HG02885 (cell line): ENCODE measurements around the gene TMEM184B.
"Not testable (repeated sequence)": the region's sequence is repeated elsewhere in the genome, so short reads cannot be mapped to it uniquely, and the experiment has no call there.

Source experiments
- ATAC-seq: cut with Tn5 transposase; IDR thresholded peaks from one replicate; pipeline ENCODE4 v1.9.1; 2021; ENCODE audit warnings: mild to moderate bottlenecking; ENCODE audit not compliant: unreplicated experiment, poor library complexity

TMEM184B gene

DNA sequence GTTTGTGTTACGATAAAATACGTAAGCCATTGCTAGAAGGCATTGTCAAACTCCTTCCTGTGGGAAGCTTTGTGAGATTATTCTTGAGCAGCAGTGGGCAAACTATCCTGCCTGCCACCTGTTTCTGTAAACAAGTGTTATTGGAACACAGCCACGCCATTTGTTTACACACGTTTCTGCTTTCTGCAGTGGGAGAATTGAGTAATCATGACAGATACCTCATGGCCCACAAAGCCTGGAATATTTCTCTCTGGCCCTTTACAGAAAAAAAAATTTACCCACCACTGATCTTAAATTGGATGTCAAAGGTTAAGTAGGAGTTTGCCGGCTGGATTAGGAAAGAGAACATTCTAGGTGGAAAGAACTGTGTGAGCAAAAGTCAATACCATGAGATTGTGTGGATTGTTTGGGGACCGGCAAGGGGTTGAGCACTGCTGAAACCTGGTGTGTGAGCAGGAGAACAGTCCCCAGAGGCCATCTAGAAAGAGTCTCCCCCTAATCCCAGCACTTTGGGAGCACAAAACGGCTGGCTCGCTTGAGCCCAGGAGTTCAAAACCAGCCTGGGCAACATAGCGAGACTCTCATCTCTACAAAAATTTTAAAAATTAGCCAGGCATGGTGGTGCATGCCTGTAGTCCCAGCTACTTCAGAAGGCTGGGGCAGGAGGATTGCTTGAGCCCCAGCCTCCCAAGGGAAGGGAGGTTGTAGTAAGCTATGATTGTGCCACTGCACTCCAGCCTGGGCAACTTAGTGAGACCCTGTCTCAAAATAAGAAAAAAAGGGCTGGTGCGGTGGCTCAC lies 85.2 kb downstream of the TMEM184B start:
- ATAC-seq, result no peak

DNA sequence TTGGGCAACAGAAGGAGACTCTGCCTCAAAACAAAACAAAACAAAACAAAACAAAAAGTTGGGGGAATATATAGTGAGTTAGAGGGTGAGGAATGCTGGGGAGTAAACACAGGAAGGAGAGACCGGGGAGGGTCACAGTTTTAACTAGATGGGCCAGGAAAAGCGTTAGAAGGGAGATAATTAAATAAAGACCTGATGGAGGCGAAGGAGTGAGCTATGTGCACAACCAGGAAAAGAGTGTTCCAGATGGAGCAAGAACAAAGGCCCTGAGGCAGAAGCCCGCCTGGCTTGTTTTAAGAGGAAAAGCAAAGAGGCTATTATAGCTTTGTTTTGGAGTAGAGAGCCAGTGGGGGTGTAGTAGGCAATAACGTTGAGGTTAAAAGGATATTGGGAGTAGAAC lies 86.4 kb downstream of the TMEM184B start:
- no peak for ATAC-seq

DNA sequence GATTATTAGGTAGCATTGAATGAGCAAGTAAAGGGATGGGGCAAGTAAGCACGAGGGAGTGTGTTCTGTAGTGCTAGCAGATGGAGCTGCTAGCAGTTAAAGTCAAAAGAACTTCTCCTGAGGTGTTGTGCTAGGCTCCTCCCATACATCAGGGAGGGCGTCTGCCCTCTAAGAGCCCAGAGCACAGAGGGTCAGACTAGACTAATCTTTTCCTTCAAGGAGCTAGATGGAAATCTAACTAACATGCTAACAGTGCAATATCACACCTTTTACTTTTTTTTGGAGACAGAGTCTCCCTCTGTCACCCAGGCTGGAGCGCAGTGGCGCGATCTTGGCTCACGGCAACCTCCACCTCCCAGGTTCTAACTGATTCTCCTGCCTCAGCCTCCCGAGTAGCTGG lies 88.0 kb downstream of the TMEM184B start:
- no peak for ATAC-seq

- ATAC-seq, result peak; percentile 87
Measured at GRCh38 chr22:38181453-38182200, 91.2 kb downstream of the TMEM184B start, which contains the start of gene PLA2G6. Gene PLA2G6, minus strand, starts transcription at chr22:38181830. Its CDS starts 12,404 bp downstream, at chr22:38169426.

- no peak for ATAC-seq
Measured at GRCh38 chr22:38180841-38181452, 91.9 kb downstream of the TMEM184B start.

GRCh38 chr22:38178605-38178937 lies 94.2 kb downstream of the TMEM184B start:
- not testable (repeated sequence) for ATAC-seq

- no peak for ATAC-seq
Measured at GRCh38 chr22:38177926-38178604, 94.7 kb downstream of the TMEM184B start.

GRCh38 chr22:38177571-38177925 lies 95.3 kb downstream of the TMEM184B start:
- not testable (repeated sequence) for ATAC-seq

- ATAC-seq, result no peak
Measured at GRCh38 chr22:38177044-38177443, 95.8 kb downstream of the TMEM184B start.

- no peak for ATAC-seq
Measured at GRCh38 chr22:38176170-38176741, 96.6 kb downstream of the TMEM184B start.

DNA sequence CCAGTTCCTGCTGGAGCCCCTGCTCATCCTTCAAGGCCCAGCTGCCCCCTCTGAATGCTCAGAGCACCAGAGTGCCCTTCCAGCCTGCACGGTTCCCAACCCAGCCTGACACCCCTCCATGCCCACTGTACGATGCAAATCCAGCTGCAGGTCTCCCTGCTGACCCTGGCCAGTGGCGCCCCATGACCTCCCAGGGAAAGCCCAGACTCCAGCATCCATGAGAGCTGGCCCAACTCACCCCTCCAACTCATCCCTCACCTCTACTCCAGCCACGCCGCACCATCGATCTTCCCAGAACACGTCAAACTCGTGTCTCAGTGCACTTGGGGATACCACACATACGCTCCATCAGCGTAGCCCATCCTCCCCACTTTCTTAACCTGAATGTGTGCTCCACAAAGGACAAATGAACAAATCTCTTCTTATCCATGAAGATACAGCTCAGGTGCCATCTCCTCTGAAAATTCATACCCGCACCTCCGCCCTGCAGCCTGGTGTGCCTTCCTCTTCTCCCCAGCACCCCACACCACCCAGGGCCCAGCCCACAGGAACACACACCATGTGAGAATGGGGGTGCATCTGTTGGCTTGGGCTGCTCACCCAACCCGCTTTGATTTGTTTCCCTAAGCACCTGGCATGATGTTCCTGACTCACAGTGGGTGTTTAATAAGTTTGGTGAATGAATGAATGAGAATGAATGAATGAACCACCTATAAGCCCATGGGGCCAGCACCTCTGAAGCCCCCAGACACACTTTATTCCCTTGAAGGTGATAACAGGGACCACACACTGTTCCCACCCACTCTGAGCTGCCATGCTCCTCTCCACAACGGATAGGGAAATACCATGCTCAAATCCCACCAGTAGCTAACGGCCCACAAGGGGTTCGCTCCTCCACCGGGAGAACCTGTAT lies 97.3 kb downstream of the TMEM184B start:
- no peak for ATAC-seq

DNA sequence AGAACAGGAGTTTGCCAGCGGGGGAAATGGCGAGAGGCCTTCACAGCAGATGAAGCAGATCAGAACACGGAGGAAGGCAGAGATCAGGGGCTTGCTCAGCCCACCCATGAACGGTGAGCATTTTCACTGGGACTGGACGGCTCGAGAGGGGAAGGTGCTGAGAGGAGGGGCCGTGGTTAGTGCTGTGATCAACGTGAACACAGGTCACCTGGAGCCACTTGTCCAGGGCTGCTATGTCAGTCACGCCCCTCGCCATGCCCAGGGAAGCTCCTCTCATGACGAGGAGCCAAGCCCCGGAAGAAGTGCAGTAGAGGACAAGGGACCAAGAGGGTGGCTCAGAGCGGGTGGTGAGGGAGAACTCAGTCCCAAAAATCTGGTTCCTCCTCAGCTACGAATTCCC lies 98.2 kb downstream of the TMEM184B start:
- no peak for ATAC-seq

- no peak for ATAC-seq
Measured at GRCh38 chr22:38173641-38173906, 99.2 kb downstream of the TMEM184B start.

- ATAC-seq, result no peak
Measured at GRCh38 chr22:38172832-38173640, 99.8 kb downstream of the TMEM184B start.

- ATAC-seq, result no peak
Measured at GRCh38 chr22:38171927-38172831, 100.6 kb downstream of the TMEM184B start.

DNA sequence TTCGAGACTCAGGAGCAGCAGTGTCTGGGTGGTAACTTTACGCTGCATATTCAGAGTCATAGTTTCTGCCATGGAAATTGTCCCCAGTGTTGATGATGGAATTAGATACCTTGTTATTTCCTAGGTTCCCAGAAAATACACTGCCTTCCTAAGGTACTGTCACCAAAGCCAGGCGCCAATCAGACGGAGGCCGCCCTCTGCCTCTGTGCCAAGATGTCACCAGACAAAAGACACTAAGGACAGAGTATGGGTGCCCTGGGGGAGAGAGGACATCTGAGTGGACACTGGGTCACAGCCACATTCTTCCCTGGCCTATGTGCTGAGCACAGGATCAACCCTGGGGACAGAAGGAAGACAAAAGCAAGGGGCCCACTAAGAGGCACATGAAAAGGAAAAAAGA lies 102.3 kb downstream of the TMEM184B start:
- ATAC-seq, result no peak
